MCF 10A (cell line): Measurements from ENCODE around the gene LRRC43. TPM values are rescaled to one million over a fixed set of nuclear protein-coding genes. Genes with fewer than 3 reads are reported as not detected.

Experiments
- total RNA-seq: library from RNA; stranded (reverse); gene quantifications from 2 replicates; pipeline ENCODE4 v1.2.3, GENCODE V29; 2022

The LRRC43 gene
- total RNA-seq, 1 experiment from 2014 or later = not detected

Other genes starting within 250 kb of the LRRC43 start
- 17.9 and 18.1 TPM in 2 replicates for gene BCL7A, start 161.2 kb upstream of the LRRC43 start, total RNA-seq
- gene MLXIP, start 104.4 kb upstream of the LRRC43 start, total RNA-seq = 34.2 and 35.6 TPM in 2 replicates
- not detected in 2 replicates for gene IL31, start 8.9 kb upstream of the LRRC43 start, total RNA-seq
- gene B3GNT4, start 20.6 kb downstream of the LRRC43 start, total RNA-seq = 1.5 and 1.8 TPM in 2 replicates
- 69.6 and 70.1 TPM in 2 replicates for gene DIABLO, start 42.9 kb downstream of the LRRC43 start, total RNA-seq
- 16.5 and 22.2 TPM in 2 replicates for gene VPS33A, start 83.4 kb downstream of the LRRC43 start, total RNA-seq
- gene CLIP1, start 239.5 kb downstream of the LRRC43 start, total RNA-seq = 92.6 and 115 TPM in 2 replicates